ENCODE measurements around the gene DZIP1L.

The DZIP1L gene

GRCh38 chr3:138034918-138035317, 80.5 kb downstream of the DZIP1L start:
- no peak for DNase-seq (ENCODE audit: low spot score)

- DNase-seq (ENCODE audit: low spot score), result no peak
These were observed 82.2 kb downstream of the DZIP1L start for GRCh38 chr3:138033202-138033691.

- no peak for DNase-seq (ENCODE audit: low spot score)
These were observed 82.8 kb downstream of the DZIP1L start for GRCh38 chr3:138032567-138032966.

- DNase-seq (ENCODE audit: low spot score), result no peak
These were observed 83.9 kb downstream of the DZIP1L start for GRCh38 chr3:138031536-138031935.

- DNase-seq (ENCODE audit: low spot score), result no peak
These were observed 84.6 kb downstream of the DZIP1L start for GRCh38 chr3:138030734-138031280.

GRCh38 chr3:138027821-138028220, 87.6 kb downstream of the DZIP1L start:
- DNase-seq (ENCODE audit: low spot score), result no peak

- no peak for DNase-seq (ENCODE audit: low spot score)
These were observed 89.9 kb downstream of the DZIP1L start for GRCh38 chr3:138025553-138025952.

- DNase-seq (ENCODE audit: low spot score), result no peak
These were observed 91.7 kb downstream of the DZIP1L start for GRCh38 chr3:138023754-138024153.

GRCh38 chr3:138019281-138020069, 95.9 kb downstream of the DZIP1L start:
- no peak for DNase-seq (ENCODE audit: low spot score)

GRCh38 chr3:138016065-138016464, 99.3 kb downstream of the DZIP1L start:
- no peak for DNase-seq (ENCODE audit: low spot score)

- DNase-seq (ENCODE audit: low spot score), result no peak
These were observed 102.9 kb downstream of the DZIP1L start for GRCh38 chr3:138012526-138012925.

Measured in cerebellar cortex (tissue), 1 donor.